ENCODE data around the gene FARP2. TPM values are rescaled to one million over a fixed set of nuclear protein-coding genes. Genes with fewer than 3 reads are reported as not detected.

FARP2 gene
- total and polyA plus RNA-seq, 10 donors: 9.1 to 72.8 (median 53.4) TPM

DNA sequence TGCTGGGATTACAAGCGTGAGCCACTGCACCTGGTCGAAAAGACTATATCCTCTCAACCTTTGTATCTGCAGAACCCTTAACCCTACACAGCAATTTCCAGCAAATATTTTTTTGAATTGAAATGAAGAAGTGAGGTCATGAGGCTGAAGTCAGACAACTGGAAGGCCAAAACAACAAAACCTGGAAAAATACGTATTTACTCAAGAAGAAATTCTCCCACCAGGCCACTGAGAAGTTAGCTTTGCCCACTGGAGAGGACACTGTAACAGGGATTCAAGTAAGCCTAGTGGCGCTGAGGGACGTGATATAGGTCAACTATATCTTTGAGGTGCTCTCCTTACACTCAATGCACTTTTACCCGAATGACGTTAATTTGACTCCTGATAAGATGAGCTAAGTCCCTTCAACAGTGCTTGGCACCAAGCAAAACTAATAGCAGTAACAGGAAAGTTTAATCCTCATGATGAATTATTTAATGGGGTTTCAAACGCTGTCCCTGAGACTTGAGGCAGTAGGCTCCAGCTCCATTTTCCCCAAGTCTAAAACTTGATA lies 42.5 kb upstream of the FARP2 start:
- intact Hi-C loops (cut with DNase I; ENCODE audit: low total_unique reads): no loop called here
- Histone ChIP-seq H3K36me3 (no peaks in the 10 kb centered on the region), H3K4me3 (peak overlapping the region in 1 of 8 donors; percentile 83), H3K4me1 (peaks cover 50 to 85% (median 76%) of the 10 kb centered on the region in 6 donors), H3K9me3 (no peaks in the 10 kb centered on the region), H3K27me3 (replicated peaks in 1 of 7) (no peaks in the 10 kb centered on the region), H3K27ac (peak overlapping the region in 5 of 8 donors; percentile 95 to 99 (median 98))
- TF ChIP-seq, protein P1, sequence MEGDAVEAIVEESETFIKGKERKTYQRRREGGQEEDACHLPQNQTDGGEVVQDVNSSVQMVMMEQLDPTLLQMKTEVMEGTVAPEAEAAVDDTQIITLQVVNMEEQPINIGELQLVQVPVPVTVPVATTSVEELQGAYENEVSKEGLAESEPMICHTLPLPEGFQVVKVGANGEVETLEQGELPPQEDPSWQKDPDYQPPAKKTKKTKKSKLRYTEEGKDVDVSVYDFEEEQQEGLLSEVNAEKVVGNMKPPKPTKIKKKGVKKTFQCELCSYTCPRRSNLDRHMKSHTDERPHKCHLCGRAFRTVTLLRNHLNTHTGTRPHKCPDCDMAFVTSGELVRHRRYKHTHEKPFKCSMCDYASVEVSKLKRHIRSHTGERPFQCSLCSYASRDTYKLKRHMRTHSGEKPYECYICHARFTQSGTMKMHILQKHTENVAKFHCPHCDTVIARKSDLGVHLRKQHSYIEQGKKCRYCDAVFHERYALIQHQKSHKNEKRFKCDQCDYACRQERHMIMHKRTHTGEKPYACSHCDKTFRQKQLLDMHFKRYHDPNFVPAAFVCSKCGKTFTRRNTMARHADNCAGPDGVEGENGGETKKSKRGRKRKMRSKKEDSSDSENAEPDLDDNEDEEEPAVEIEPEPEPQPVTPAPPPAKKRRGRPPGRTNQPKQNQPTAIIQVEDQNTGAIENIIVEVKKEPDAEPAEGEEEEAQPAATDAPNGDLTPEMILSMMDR (IDR thresholded peaks at IDR 0.05 in 8 of 11, conservative IDR thresholded peaks at IDR 0.05 in 3 of 11): no peak
- no peak for TF ChIP-seq POLR2AphosphoS5 (IDR thresholded peaks at IDR 0.05)
- no peak for TF ChIP-seq POLR2A (IDR thresholded peaks at IDR 0.05)
- no peak for DNase-seq
- WGBS, 5 donors: 89 to 93% (median 90%) methylated on average over 8 of the region's 8 CpGs

DNA sequence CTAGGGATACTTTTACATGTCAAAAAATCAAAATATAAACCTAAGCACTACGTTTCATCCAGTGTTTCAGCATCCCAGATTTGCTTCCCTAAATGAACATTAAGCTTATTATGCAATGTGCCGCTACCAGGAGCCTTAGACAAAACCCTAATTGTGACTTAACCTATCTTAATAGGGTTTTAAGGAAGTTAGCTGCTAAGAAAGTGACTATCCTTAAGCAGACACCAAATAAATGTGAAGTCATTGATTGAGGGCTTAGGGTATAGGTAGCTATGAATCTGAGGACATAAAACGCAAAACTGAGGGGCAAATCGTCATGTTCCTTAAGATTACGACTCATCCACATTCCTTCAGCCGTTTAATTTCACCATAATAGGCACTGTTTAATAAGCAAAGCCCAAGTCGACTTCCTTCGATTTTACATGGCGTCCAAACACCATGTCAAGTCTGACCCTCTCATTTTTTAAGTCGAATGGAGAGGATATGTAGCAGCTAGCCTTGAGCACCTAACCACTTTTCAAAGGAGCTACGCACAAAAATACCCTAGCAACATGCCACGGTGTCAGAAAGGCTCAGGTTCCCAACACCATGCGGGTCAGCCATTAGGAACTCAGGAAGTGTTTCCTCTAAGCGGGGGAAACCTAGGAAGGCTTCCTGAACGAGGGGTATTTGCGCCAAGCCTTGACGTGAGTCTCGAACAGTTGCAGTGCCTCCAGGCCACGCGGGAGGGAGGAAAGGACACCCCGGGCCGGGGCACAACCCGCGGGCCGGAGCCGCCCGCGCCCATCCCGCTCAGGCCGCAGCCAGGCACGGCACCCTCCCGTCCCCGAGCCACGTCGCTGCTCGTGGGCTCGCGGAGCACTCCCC lies 41.6 kb upstream of the FARP2 start:
- Histone ChIP-seq H3K4me3 (peak overlapping the region; percentile 41 to 87 (median 80)), H3K9me3 (no peaks in the 10 kb centered on the region), H3K27me3 (replicated peaks in 1 of 7) (no peaks in the 10 kb centered on the region), H3K4me1 (peaks cover 52 to 85% (median 78%) of the 10 kb centered on the region in 6 donors), H3K36me3 (peaks cover 0 to 2% (median 0%) of the 10 kb centered on the region in 6 donors), H3K27ac (peak overlapping the region; percentile 92 to 100 (median 98))
- 2 to 5% (median 3%) methylated on average over 17 to 38 of the region's 38 CpGs for WGBS, 5 donors
- no peak for DNase-seq
- no peak for TF ChIP-seq POLR2A (IDR thresholded peaks at IDR 0.05)
- no peak for TF ChIP-seq POLR2AphosphoS5 (IDR thresholded peaks at IDR 0.05)
- TF ChIP-seq, protein P1 (IDR thresholded peaks at IDR 0.05 in 8 of 11, conservative IDR thresholded peaks at IDR 0.05 in 3 of 11): no peak
- intact Hi-C loops (cut with DNase I; ENCODE audit: low total_unique reads): no loop called here

DNA sequence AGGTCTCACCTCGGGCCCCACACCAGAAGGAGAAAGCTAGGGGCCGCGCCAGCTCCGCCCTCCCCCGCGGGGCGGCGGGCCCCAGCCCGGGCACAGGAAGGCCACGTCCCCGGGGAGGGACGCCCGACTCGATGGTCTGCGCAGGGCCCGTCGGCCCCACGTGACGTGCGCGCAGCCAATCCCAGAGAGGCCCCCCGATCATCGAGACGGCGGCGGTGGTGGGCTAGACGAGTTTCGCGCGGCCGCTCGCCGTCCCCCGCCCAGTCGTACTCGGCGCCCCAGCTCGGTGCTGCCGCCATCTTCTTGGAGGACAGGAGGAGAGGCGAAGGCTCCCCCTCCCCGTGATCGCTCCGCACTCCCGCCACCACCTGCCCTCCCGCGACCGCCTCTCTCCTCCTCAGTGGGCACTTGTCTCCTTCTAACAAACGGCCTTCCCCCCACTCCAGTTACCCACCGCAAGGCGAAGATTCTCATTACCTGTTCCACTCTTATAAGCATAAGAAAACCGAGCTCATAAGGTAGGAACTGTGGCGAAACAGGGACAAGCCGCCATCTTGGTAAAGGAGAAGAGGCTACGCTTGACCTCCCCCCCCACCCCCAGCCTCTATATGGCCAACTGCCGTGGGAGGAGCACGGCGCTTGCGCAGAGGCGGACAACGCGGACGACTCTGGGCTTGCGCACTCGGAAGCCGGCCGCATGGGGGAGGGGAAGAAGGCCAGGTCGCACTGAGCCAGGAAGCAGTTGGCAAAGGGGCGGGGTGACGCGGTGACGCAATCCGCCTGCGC lies 40.8 kb upstream of the FARP2 start, which contains the start of gene HDLBP:
Gene HDLBP (minus strand): TSS at position 580 of the 786 bp plus-strand sequence. CDS start 48,803 bp downstream, outside the sequence.
- Histone ChIP-seq H3K36me3 (peaks cover 0 to 10% (median 0%) of the 10 kb centered on the region in 6 donors), H3K4me1 (peaks cover 48 to 85% (median 78%) of the 10 kb centered on the region in 6 donors), H3K27ac (peak within 1 kb of the TSS; percentile 92 to 100 (median 98)), H3K4me3 (peak within 1 kb of the TSS; percentile 58 to 87 (median 82)), H3K9me3 (no peaks in the 10 kb centered on the region), H3K27me3 (replicated peaks in 1 of 7) (no peaks in the 10 kb centered on the region)
- intact Hi-C loops (cut with DNase I; ENCODE audit: low total_unique reads): no loop called here
- DNase-seq: peak; percentile 100
- WGBS, 5 donors: 0 to 2% (median 1%) methylated on average over 54 to 73 of the region's 73 CpGs
- TF ChIP-seq, protein P1 (IDR thresholded peaks at IDR 0.05 in 8 of 11, conservative IDR thresholded peaks at IDR 0.05 in 3 of 11): peak in 7 of 11 experiments; percentile 7 to 54 (median 23)
- TF ChIP-seq POLR2A (IDR thresholded peaks at IDR 0.05) (peak; percentile 10 to 69 (median 13)), POLR2AphosphoS5 (IDR thresholded peaks at IDR 0.05) (peak; percentile 89 to 94 (median 93))

All from spleen (tissue), 11 donors.